Activated CD8-positive, alpha-beta memory T cell treated with anti-CD3 and anti-CD28 coated beads, Interleukin-2, amount 10 ng/mL, durations not matched to agents 7 days and 5 days (primary cell): ENCODE measurements around the gene HTR3B. TPM values are rescaled to one million over a fixed set of nuclear protein-coding genes. Genes with fewer than 3 reads are reported as not detected.
"Not testable (repeated sequence)": the region's sequence is repeated elsewhere in the genome, so short reads cannot be mapped to it uniquely, and the experiment has no call there.

ENCODE experiments used
- ATAC-seq: fragments of 150-1000 bp; cut with Tn5 transposase; one replicate; pipeline ENCODE4 v1.10.0; 2021; ENCODE audit warnings: moderate library complexity
- CTCF ChIA-PET: fragments of 350-600 bp; sonication (Branson Sonifier 250); formaldehyde crosslinking; loops from one replicate; lab custom pipeline; 2021; ENCODE audit warnings: antibody characterized with exemption; lab: Charles Lee
- DNase-seq: peaks from one replicate; pipeline ENCODE4 v3.0.0-alpha.2; 2020
- H3K27ac Mint-ChIP-seq: one replicate; pipeline ENCODE4 v1.8.0; 2021; ENCODE audit warnings: mild to moderate bottlenecking, mixed read lengths
- H3K27me3 Mint-ChIP-seq: one replicate; pipeline ENCODE4 v1.8.0; 2021; ENCODE audit warnings: mixed read lengths
- H3K36me3 Mint-ChIP-seq: one replicate; pipeline ENCODE4 v1.8.0; 2021; ENCODE audit warnings: mild to moderate bottlenecking, mixed read lengths
- H3K4me1 Mint-ChIP-seq: one replicate; pipeline ENCODE4 v1.8.0; 2021; ENCODE audit warnings: mixed read lengths
- H3K4me3 Mint-ChIP-seq: one replicate; pipeline ENCODE4 v1.8.0; 2021; ENCODE audit warnings: mild to moderate bottlenecking, moderate library complexity, mixed read lengths
- H3K9me3 Mint-ChIP-seq: one replicate; pipeline ENCODE4 v1.8.0; 2022; ENCODE audit warnings: low read depth, mixed read lengths
- total RNA-seq, 2 experiments: library from RNA; stranded (reverse); gene quantifications; one replicate each; pipeline ENCODE4 v1.2.3, GENCODE V29; 2021

HTR3B gene
- total RNA-seq, 2 experiments from 2014 or later, result not detected

- DNase-seq (no peak), ATAC-seq (no peak)
- Mint-ChIP-seq H3K4me3 (no peak overlapping the region), H3K27ac (no peak overlapping the region), H3K4me1 (peaks cover 6% of the 10 kb centered on the region), H3K27me3 (no peaks in the 10 kb centered on the region), H3K36me3 (no peaks in the 10 kb centered on the region), H3K9me3 (no peaks in the 10 kb centered on the region)
- CTCF ChIA-PET, result interaction anchor here (0.7 to 5.0 kb wide), 28 partner anchors 9 to 394 kb away, joined by 3 to 75 read pairs (median 4); partner anchors contain the start of gene HTR3B
Measured at GRCh38 chr11:113895367-113896155, 9.0 kb upstream of the HTR3B start.

GRCh38 chr11:113896156-113896879 lies 8.3 kb upstream of the HTR3B start:
- Mint-ChIP-seq H3K27ac (no peak overlapping the region), H3K36me3 (no peaks in the 10 kb centered on the region), H3K27me3 (peaks cover 3% of the 10 kb centered on the region), H3K9me3 (no peaks in the 10 kb centered on the region), H3K4me3 (no peak overlapping the region), H3K4me1 (peaks cover 6% of the 10 kb centered on the region)
- DNase-seq (peak; percentile 55), ATAC-seq (peak; percentile 75)
- CTCF ChIA-PET, result interaction anchor here (0.5 to 5.0 kb wide), 31 partner anchors 9 to 394 kb away, joined by 3 to 75 read pairs (median 4); partner anchors contain the start of gene HTR3B

GRCh38 chr11:113901141-113901540 lies 3.5 kb upstream of the HTR3B start:
- H3K4me3 Mint-ChIP-seq, result no peak overlapping the region
- ATAC-seq, result no peak
- CTCF ChIA-PET, result interaction anchor here (0.9 to 1.9 kb wide), 2 partner anchors 13 to 360 kb away, joined by 3 to 7 read pairs; no protein-coding TSS in a partner anchor
- peaks cover 31% of the 10 kb centered on the region for H3K27me3 Mint-ChIP-seq
- peaks cover under 1% of the 10 kb centered on the region for H3K4me1 Mint-ChIP-seq
- DNase-seq, result no peak
- no peaks in the 10 kb centered on the region for H3K36me3 Mint-ChIP-seq
- H3K27ac Mint-ChIP-seq, result no peak overlapping the region
- no peaks in the 10 kb centered on the region for H3K9me3 Mint-ChIP-seq

DNA sequence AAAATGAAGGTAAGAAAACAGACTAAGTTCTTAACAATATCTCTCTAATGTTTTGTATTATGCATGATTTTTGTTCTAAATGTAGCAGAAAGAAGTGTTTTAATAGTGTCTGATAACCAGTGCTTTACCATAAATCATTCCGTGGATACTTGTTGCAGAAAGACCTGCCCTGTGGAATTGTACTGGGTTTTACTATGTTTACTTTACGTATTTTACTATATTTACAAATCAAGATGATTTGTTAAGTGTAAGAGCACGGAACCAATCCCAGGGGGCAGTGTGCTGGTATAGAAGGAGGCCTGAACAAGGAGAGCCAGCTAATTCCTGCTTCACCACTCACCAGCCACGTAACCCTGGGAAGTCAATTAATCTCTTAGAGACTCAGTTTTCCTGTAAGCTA lies 1.4 kb downstream of the HTR3B start:
- no peak overlapping the region for H3K27ac Mint-ChIP-seq
- H3K27me3 Mint-ChIP-seq, result peaks cover 49% of the 10 kb centered on the region
- no peak for DNase-seq
- H3K9me3 Mint-ChIP-seq, result no peaks in the 10 kb centered on the region
- peaks cover 2% of the 10 kb centered on the region for H3K4me1 Mint-ChIP-seq
- H3K4me3 Mint-ChIP-seq, result no peak overlapping the region
- no peak for ATAC-seq
- CTCF ChIA-PET, result interaction anchor here (1.8 to 4.3 kb wide), 2 partner anchors 10 to 355 kb away, joined by 6 to 15 read pairs; no protein-coding TSS in a partner anchor
- H3K36me3 Mint-ChIP-seq, result no peaks in the 10 kb centered on the region

DNA sequence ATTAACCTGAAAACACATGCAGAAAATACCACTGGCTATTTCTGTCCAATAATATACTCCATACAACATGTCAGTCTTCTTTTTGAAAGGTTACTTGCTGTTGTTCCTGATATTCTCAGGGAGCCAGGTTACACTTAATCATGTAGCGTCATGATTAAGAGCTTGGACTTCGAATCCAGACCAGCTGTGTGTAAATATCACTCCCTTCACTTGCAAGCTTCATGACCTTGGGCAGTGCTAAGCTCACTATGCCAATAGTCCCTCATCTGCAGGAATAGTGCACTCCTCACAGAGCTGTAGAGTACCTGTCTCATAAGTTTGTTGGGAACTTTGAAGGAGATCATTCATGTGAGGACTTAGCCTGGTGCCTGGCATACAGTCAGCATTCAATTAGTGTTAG lies 1.9 kb downstream of the HTR3B start:
- Mint-ChIP-seq H3K4me3 (no peak overlapping the region), H3K4me1 (peaks cover 2% of the 10 kb centered on the region), H3K36me3 (no peaks in the 10 kb centered on the region), H3K27ac (no peak overlapping the region), H3K9me3 (no peaks in the 10 kb centered on the region), H3K27me3 (peaks cover 46% of the 10 kb centered on the region)
- DNase-seq (no peak), ATAC-seq (no peak)
- CTCF ChIA-PET, result interaction anchor here (1.8 to 4.3 kb wide), 2 partner anchors 11 to 354 kb away, joined by 6 to 15 read pairs; no protein-coding TSS in a partner anchor

DNA sequence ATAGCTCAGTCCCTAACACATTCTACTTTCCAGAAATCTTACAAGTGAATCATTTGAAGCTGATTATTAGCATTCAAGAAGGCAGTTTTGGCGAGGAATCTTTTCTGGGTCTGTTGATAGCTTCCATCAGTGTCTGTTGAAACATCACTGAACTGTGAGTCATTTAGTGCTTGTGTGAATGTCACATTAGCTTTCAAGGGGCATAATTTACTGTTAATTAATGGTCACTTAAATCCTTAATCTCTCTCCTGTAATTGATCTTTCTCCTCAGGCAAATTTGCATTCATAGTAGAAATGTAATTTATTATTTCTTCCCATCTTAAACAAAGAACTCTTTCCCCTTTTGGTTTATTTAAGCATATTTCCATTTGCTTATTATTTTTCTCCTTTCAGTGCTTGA lies 2.6 kb downstream of the HTR3B start:
- CTCF ChIA-PET, result interaction anchor here (4.3 kb wide), 1 partner anchor 11 kb away, joined by 15 read pairs; no protein-coding TSS in a partner anchor
- ATAC-seq (no peak), DNase-seq (no peak)
- H3K27ac Mint-ChIP-seq, result no peak overlapping the region
- no peak overlapping the region for H3K4me3 Mint-ChIP-seq
- H3K36me3 Mint-ChIP-seq, result no peaks in the 10 kb centered on the region
- peaks cover 44% of the 10 kb centered on the region for H3K27me3 Mint-ChIP-seq
- H3K4me1 Mint-ChIP-seq, result peaks cover 2% of the 10 kb centered on the region
- H3K9me3 Mint-ChIP-seq, result no peaks in the 10 kb centered on the region

- ATAC-seq, result no peak
- no peaks in the 10 kb centered on the region for H3K36me3 Mint-ChIP-seq
- peaks cover 2% of the 10 kb centered on the region for H3K4me1 Mint-ChIP-seq
- H3K27me3 Mint-ChIP-seq, result peaks cover 39% of the 10 kb centered on the region
- CTCF ChIA-PET, result interaction anchor here (4.3 kb wide), 1 partner anchor 12 kb away, joined by 15 read pairs; no protein-coding TSS in a partner anchor
- H3K9me3 Mint-ChIP-seq, result no peaks in the 10 kb centered on the region
- no peak for DNase-seq
- H3K27ac Mint-ChIP-seq, result no peak overlapping the region
- H3K4me3 Mint-ChIP-seq, result no peak overlapping the region
Measured at GRCh38 chr11:113907681-113908080, 3.1 kb downstream of the HTR3B start.

DNA sequence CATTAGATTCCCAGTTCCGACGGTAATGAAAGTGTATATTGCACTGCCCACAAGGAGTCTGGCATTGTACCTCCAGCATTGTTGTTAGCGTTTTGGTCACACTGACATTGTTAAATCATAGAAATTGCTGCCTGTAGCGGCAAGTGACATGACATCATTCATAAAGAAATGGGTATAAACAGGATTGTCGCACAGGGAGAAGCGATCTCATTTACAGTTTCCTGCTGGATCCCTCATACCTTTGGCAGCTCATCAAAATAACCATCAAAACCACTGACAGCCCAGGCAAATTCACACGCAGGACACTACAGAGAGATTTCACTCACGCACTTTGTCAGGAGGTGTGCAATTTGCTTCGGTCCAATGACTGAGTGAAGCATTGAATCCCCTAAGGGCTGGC lies 3.5 kb downstream of the HTR3B start:
- ATAC-seq, result no peak
- H3K36me3 Mint-ChIP-seq, result no peaks in the 10 kb centered on the region
- H3K4me3 Mint-ChIP-seq, result no peak overlapping the region
- peaks cover 2% of the 10 kb centered on the region for H3K4me1 Mint-ChIP-seq
- H3K27ac Mint-ChIP-seq, result no peak overlapping the region
- CTCF ChIA-PET, result interaction anchor here (4.3 kb wide), 1 partner anchor 12 kb away, joined by 15 read pairs; no protein-coding TSS in a partner anchor
- H3K27me3 Mint-ChIP-seq, result peaks cover 35% of the 10 kb centered on the region
- no peaks in the 10 kb centered on the region for H3K9me3 Mint-ChIP-seq
- DNase-seq, result no peak

DNA sequence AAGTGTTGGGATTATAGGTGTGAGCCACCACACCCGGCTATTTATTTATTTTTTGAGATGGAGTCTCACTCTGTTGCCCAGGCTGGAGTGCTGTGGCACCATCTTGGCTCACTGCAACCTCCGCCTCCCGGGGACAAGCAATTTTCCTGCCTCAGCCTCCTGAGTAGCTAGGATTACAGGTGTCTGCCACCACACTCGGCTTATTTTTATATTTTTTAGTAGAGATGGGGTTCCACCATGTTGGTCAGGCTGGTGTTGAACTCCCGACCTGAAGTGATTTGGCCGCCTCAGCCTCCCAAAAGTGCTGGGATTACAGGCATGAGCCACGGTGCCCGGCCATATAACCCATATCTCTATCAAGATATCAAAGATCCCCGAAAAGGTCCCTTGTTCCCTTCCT lies 6.9 kb downstream of the HTR3B start:
- H3K9me3 Mint-ChIP-seq, H3K4me3 Mint-ChIP-seq, H3K27ac Mint-ChIP-seq, DNase-seq, H3K36me3 Mint-ChIP-seq, ATAC-seq, H3K4me1 Mint-ChIP-seq: not testable (repeated sequence)
- H3K27me3 Mint-ChIP-seq, result peaks cover 27% of the 10 kb centered on the region
- CTCF ChIA-PET, result interaction anchor here (1.1 kb wide), 1 partner anchor 15 kb away, joined by 3 read pairs; no protein-coding TSS in a partner anchor

DNA sequence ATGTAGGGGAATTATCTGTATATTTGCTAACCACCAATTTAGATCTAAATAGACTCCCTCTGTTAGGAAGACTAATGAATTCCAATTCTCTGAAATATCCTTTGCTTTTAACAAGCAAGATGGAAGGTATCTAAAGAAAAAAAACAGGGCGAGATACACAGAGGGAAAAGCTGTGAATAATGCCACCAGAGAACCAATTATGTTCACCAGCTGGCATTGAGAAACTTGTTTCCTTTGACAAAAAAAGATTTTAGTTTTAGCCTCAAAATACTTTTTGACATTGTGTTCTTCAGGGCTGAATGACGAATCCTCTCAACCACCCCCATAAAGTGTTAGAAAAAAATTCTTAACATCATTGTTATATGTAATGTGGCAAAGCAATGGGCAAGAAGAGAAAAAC lies 19.0 kb downstream of the HTR3B start:
- DNase-seq, result no peak
- H3K4me3 Mint-ChIP-seq, result no peak overlapping the region
- no peak for ATAC-seq
- no peak overlapping the region for H3K27ac Mint-ChIP-seq
- no peaks in the 10 kb centered on the region for H3K36me3 Mint-ChIP-seq
- H3K9me3 Mint-ChIP-seq, result no peaks in the 10 kb centered on the region
- no peaks in the 10 kb centered on the region for H3K4me1 Mint-ChIP-seq
- H3K27me3 Mint-ChIP-seq, result peaks cover 20% of the 10 kb centered on the region
- CTCF ChIA-PET, result interaction anchor here (1.2 to 1.5 kb wide), 2 partner anchors 27 to 338 kb away, joined by 3 to 5 read pairs; no protein-coding TSS in a partner anchor

- no peak overlapping the region for H3K4me3 Mint-ChIP-seq
- peaks cover 24% of the 10 kb centered on the region for H3K27me3 Mint-ChIP-seq
- DNase-seq (no peak), ATAC-seq (no peak)
- no peaks in the 10 kb centered on the region for H3K36me3 Mint-ChIP-seq
- no peak overlapping the region for H3K27ac Mint-ChIP-seq
- H3K4me1 Mint-ChIP-seq, result no peaks in the 10 kb centered on the region
- CTCF ChIA-PET, result no interaction called here
- H3K9me3 Mint-ChIP-seq, result no peaks in the 10 kb centered on the region
Measured at GRCh38 chr11:113926273-113927197, 21.9 kb downstream of the HTR3B start.

DNA sequence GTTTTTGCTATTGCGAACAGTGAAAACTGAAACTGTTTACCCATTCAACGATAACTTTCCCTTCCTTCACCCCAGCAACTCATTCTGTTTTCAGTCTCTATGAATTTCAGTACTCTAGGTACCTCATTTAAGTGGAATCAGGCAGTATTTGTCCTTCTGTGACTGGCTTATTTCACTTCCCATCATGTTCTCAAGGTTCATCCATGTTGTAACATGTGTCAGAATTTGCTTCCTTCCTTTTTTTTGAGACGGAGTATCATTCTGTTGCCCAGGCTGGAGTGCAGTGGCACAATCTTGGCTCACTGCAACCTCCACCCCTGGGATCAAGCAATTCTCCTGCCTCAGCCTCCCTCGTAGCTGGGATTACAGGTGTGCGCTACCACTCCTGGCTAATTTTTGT lies 23.7 kb downstream of the HTR3B start:
- ATAC-seq, result no peak
- H3K9me3 Mint-ChIP-seq, result no peaks in the 10 kb centered on the region
- H3K27ac Mint-ChIP-seq, result no peak overlapping the region
- H3K36me3 Mint-ChIP-seq, result no peaks in the 10 kb centered on the region
- no peak for DNase-seq
- H3K4me3 Mint-ChIP-seq, result no peak overlapping the region
- CTCF ChIA-PET, result no interaction called here
- H3K27me3 Mint-ChIP-seq, result peaks cover 23% of the 10 kb centered on the region
- H3K4me1 Mint-ChIP-seq, result no peaks in the 10 kb centered on the region
